Panc1 (cell line): ENCODE measurements around the gene SF3A1. TPM values are rescaled to one million over a fixed set of nuclear protein-coding genes. Genes with fewer than 3 reads are reported as not detected.
"Not testable (repeated sequence)": the region's sequence is repeated elsewhere in the genome, so short reads cannot be mapped to it uniquely, and the experiment has no call there.

Experiments used
- ATAC-seq: fragments of 200-7000 bp; cut with Tn5 transposase; 2 replicates; pipeline ENCODE4 v1.9.1; 2020; ENCODE audit warnings: mild to moderate bottlenecking, moderate library complexity
- BruUV-seq: library from RNA; stranded (reverse); fragments of 400-500 nt; replicated peaks from 2 replicates; lab custom pipeline; 2021; lab: Mats Ljungman, UMichigan
- CTCF ChIA-PET: fragments of 300-600 bp; sonication (Branson Sonifier 250); formaldehyde crosslinking; loops from one replicate; lab custom pipeline; 2022; ENCODE audit warnings: antibody characterized with exemption; lab: Charles Lee
- POLR2A ChIA-PET: fragments of 300-600 bp; sonication (Branson Sonifier 250); formaldehyde crosslinking; loops from one replicate; lab custom pipeline; 2022; ENCODE audit warnings: antibody characterized with exemption; lab: Charles Lee
- DNase-seq: peaks from one replicate; pipeline ENCODE4 v3.0.0-alpha.2; 2010; ENCODE audit warnings: low read depth, low spot score
- H3K27ac ChIP-seq: 2 replicates; pipeline ENCODE4 v1.5.1; 2011; ENCODE audit warnings: mild to moderate bottlenecking, low read length, inconsistent platforms
- H3K27me3 ChIP-seq: fragments of 200-500 bp; sonication (Bioruptor generic); 2 replicates; pipeline ENCODE4 v1.6.0; 2014; ENCODE audit warnings: low read length, inconsistent platforms; ENCODE audit not compliant: control insufficient read depth, insufficient read depth
- H3K36me3 ChIP-seq: fragments of 200-500 bp; sonication (Bioruptor generic); 2 replicates; pipeline ENCODE4 v1.5.1; 2014; ENCODE audit warnings: inconsistent platforms, mild to moderate bottlenecking, low read length, moderate library complexity; ENCODE audit not compliant: control insufficient read depth, insufficient read depth
- H3K4me1 ChIP-seq: 2 replicates; pipeline ENCODE4 v1.5.1; 2011; ENCODE audit warnings: inconsistent platforms, mild to moderate bottlenecking, low read length, moderate library complexity; ENCODE audit not compliant: control insufficient read depth, insufficient read depth
- H3K4me3 ChIP-seq, 2 experiments: 2 replicates each; pipeline ENCODE4 v1.5.1; 2011 to 2012; ENCODE audit warnings: low read depth in 2 of 2, low read length in 2 of 2, mild to moderate bottlenecking in 2 of 2, inconsistent platforms in 1 of 2, moderate library complexity in 1 of 2
- H3K9me3 ChIP-seq: fragments of 200-500 bp; sonication (Bioruptor generic); 2 replicates; pipeline ENCODE4 v1.5.1; 2014; ENCODE audit warnings: low read depth, mild to moderate bottlenecking, inconsistent platforms, low read length, moderate library complexity; ENCODE audit not compliant: control insufficient read depth, insufficient read depth
- CTCF ChIP-seq: fragments of 450-650 bp; IDR thresholded peaks from 2 replicates; pipeline ENCODE4 v1.5.1; 2017; ENCODE audit warnings: mild to moderate bottlenecking
- POLR2AphosphoS5 ChIP-seq: IDR thresholded peaks from 2 replicates; pipeline ENCODE4 v1.6.1; 2012; ENCODE audit warnings: mild to moderate bottlenecking, low read depth, low read length, moderate library complexity
- SIN3A ChIP-seq: IDR thresholded peaks from 2 replicates; pipeline ENCODE4 v1.6.1; 2012; ENCODE audit warnings: low read depth, mild to moderate bottlenecking, low read length, moderate library complexity, borderline replicate concordance; ENCODE audit not compliant: insufficient read depth
- TCF7L2 ChIP-seq: IDR thresholded peaks from 2 replicates; pipeline ENCODE4 v1.6.1; 2011; ENCODE audit warnings: mild to moderate bottlenecking, low read depth, low read length, inconsistent platforms
- in situ Hi-C: cut with HindIII; loops from 2 replicates; pipeline ENCODE4 v1.10.0; 2016; ENCODE audit warnings: low sequenced_read_pairs, low pct_unique_long_range_greater_than_20kb
- intact Hi-C: fragments of 100-400 bp; cut with micrococcal nuclease; formaldehyde crosslinking; loops from one replicate; pipeline ENCODE4 v1.10.0; 2022; ENCODE audit not compliant: unreplicated experiment
- total RNA-seq: library from RNA; stranded (reverse); gene quantifications from one replicate; pipeline ENCODE4 v1.2.1, GENCODE V29; 2021; ENCODE audit not compliant: unreplicated experiment
- TF ChIP-seq, protein P1 (sequence below), 2 experiments: IDR thresholded peaks; 2 replicates each; pipeline ENCODE4 v1.6.1; 2011 to 2012; ENCODE audit warnings: low read depth in 2 of 2, control low read depth in 1 of 2, low read length in 1 of 2, mild to moderate bottlenecking in 1 of 2, moderate library complexity in 1 of 2; ENCODE audit not compliant: insufficient read depth in 1 of 2

The SF3A1 gene
- total RNA-seq, 1 experiment from 2014 or later: 176 TPM

- H3K4me3 ChIP-seq: no peak overlapping the region
- H3K9me3 ChIP-seq: no peaks in the 10 kb centered on the region
- ChIA-PET POLR2A (interaction anchor here (0.6 kb wide), 3 partner anchors 21 to 1990 kb away, joined by 3 to 4 read pairs (median 3); no protein-coding TSS in a partner anchor), CTCF (interaction anchor here (0.6 kb wide), 1 partner anchor 8 kb away, joined by 4 read pairs; no protein-coding TSS in a partner anchor)
- TF ChIP-seq POLR2AphosphoS5 (no peak), TCF7L2 (no peak), CTCF (no peak), SIN3A (no peak)
- TF ChIP-seq, protein P1, sequence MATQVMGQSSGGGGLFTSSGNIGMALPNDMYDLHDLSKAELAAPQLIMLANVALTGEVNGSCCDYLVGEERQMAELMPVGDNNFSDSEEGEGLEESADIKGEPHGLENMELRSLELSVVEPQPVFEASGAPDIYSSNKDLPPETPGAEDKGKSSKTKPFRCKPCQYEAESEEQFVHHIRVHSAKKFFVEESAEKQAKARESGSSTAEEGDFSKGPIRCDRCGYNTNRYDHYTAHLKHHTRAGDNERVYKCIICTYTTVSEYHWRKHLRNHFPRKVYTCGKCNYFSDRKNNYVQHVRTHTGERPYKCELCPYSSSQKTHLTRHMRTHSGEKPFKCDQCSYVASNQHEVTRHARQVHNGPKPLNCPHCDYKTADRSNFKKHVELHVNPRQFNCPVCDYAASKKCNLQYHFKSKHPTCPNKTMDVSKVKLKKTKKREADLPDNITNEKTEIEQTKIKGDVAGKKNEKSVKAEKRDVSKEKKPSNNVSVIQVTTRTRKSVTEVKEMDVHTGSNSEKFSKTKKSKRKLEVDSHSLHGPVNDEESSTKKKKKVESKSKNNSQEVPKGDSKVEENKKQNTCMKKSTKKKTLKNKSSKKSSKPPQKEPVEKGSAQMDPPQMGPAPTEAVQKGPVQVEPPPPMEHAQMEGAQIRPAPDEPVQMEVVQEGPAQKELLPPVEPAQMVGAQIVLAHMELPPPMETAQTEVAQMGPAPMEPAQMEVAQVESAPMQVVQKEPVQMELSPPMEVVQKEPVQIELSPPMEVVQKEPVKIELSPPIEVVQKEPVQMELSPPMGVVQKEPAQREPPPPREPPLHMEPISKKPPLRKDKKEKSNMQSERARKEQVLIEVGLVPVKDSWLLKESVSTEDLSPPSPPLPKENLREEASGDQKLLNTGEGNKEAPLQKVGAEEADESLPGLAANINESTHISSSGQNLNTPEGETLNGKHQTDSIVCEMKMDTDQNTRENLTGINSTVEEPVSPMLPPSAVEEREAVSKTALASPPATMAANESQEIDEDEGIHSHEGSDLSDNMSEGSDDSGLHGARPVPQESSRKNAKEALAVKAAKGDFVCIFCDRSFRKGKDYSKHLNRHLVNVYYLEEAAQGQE (IDR thresholded peaks at IDR 0.05; ENCODE audit: insufficient read depth in 1 of 2, low read depth in 2 of 2, low read length in 1 of 2): no peak
- H3K27ac ChIP-seq: no peak overlapping the region
- ATAC-seq (no peak), DNase-seq (no peak)
- no peaks in the 10 kb centered on the region for H3K36me3 ChIP-seq
- 0 out of 2 replicates have a peak, but pooled peaks cover 8% of the 10 kb centered on the region for H3K4me1 ChIP-seq
- intact Hi-C loops: no loop called here
- no peaks in the 10 kb centered on the region for H3K27me3 ChIP-seq
- BruUV-seq: no TSS peak
- in situ Hi-C loops: no loop called here
Observed at GRCh38 chr22:30402028-30402765, 45.5 kb upstream of the SF3A1 start.

GRCh38 chr22:30401024-30401423, 44.3 kb upstream of the SF3A1 start:
- H3K36me3 ChIP-seq, ATAC-seq, H3K4me3 ChIP-seq, in situ Hi-C loops, H3K27me3 ChIP-seq, DNase-seq, H3K4me1 ChIP-seq, POLR2A ChIA-PET, H3K27ac ChIP-seq, intact Hi-C loops, BruUV-seq, CTCF ChIA-PET, H3K9me3 ChIP-seq: not testable (repeated sequence)

DNA sequence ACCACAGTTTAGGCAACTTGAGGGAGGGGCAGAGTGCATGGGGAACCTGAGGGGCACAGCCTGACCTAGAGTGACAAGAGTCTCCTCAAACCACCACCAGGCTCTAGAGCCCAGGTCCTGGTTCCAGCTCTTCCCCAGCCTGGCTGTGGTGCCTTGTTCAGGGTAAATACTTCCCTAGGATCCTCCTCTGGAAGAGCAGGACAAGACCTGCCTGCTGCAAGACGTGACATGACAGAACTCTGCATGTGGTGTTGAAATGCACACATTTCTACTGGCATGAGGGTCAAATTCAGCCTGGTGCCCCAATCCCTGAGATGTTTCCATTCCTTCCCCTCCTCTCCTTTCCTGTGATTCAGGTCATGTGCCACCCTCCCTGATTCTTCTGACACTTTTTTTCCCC, 43.5 kb upstream of the SF3A1 start:
- intact Hi-C loops: no loop called here
- in situ Hi-C loops: no loop called here
- H3K36me3 ChIP-seq: no peaks in the 10 kb centered on the region
- CTCF ChIA-PET: no interaction called here
- ATAC-seq (no peak), DNase-seq (no peak)
- POLR2A ChIA-PET: no interaction called here
- H3K27me3 ChIP-seq: no peaks in the 10 kb centered on the region
- no peaks in the 10 kb centered on the region for H3K9me3 ChIP-seq
- BruUV-seq: no TSS peak
- no peak overlapping the region for H3K4me3 ChIP-seq
- 0 out of 2 replicates have a peak, but pooled peaks cover 8% of the 10 kb centered on the region for H3K4me1 ChIP-seq
- no peak overlapping the region for H3K27ac ChIP-seq
- no peak for TF ChIP-seq TCF7L2
- TF ChIP-seq POLR2AphosphoS5: no peak
- TF ChIP-seq CTCF: no peak
- TF ChIP-seq, protein P1 (IDR thresholded peaks at IDR 0.05; ENCODE audit: insufficient read depth in 1 of 2, low read depth in 2 of 2, low read length in 1 of 2): no peak
- no peak for TF ChIP-seq SIN3A
